Occipital lobe (tissue), 2 donors: Measurements from ENCODE around the gene TRIM41. TPM values are rescaled to one million over a fixed set of nuclear protein-coding genes. Genes with fewer than 3 reads are reported as not detected.
"Not testable (repeated sequence)": the region's sequence is repeated elsewhere in the genome, so short reads cannot be mapped to it uniquely, and the experiment has no call there.

Experiments used
- DNase-seq: peaks from one replicate; lab custom pipeline; 2025; lab: John Stamatoyannopoulos, UW
- total RNA-seq: library from RNA; depleted of rRNA; stranded (reverse); fragments of >200 nt; gene quantifications from one replicate; pipeline ENCODE4 v1.2.3, GENCODE V29; 2014

TRIM41 gene
- total RNA-seq, 1 donor from 2014 or later: 11.9 TPM

DNA sequence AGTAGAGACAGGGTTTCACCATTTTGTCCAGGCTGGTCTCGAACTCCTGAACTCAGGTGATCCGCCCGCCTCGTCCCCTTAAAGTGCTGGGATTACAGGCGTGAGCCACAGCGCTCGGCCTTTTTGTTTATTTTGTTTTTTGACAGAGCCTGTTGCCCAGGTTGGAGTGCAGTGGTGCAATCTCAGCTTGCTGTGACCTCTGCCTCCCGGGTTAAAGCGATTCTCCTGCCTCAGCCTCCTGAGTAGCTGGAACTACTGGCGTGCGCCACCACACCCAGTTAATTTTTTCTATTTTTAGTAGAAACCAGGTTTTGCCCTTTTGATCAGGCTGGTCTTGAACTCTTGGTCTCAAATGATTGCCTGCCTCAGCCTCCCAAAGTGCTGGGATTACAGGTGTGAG, 12.9 kb upstream of the TRIM41 start:
- not testable (repeated sequence) for DNase-seq

DNA sequence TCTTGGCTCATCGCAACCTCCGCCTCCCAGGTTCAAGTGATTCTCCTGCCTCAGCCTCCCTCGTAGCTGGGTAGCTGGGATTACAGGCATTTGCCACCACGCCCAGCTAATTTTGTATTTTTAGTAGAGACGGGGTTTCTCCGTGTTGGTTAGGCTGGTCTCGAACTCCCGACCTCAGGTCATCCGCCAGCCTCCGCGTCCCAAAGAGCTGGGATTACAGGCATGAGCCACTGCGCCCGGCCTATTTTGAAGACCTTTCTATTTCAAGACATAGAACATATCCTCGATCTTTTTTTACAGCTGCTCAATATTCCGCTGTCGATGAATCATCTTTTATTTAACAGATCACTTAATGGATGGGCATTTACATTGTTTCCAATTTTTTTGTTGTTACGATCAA, 12.4 kb upstream of the TRIM41 start:
- DNase-seq: not testable (repeated sequence)

- DNase-seq: no peak
Measured at GRCh38 chr5:181211208-181211607, 11.9 kb upstream of the TRIM41 start.

GRCh38 chr5:181212080-181212479, 11.0 kb upstream of the TRIM41 start:
- no peak for DNase-seq

- DNase-seq: no peak
Measured at GRCh38 chr5:181212934-181213333, 10.1 kb upstream of the TRIM41 start.

- not testable (repeated sequence) for DNase-seq
Measured at GRCh38 chr5:181214249-181214648, 8.8 kb upstream of the TRIM41 start.

GRCh38 chr5:181215997-181216989, 6.8 kb upstream of the TRIM41 start:
- DNase-seq: no peak

- no peak for DNase-seq
Measured at GRCh38 chr5:181217111-181217802, 5.8 kb upstream of the TRIM41 start.

- DNase-seq: no peak
Measured at GRCh38 chr5:181217803-181218062, 5.3 kb upstream of the TRIM41 start.

DNA sequence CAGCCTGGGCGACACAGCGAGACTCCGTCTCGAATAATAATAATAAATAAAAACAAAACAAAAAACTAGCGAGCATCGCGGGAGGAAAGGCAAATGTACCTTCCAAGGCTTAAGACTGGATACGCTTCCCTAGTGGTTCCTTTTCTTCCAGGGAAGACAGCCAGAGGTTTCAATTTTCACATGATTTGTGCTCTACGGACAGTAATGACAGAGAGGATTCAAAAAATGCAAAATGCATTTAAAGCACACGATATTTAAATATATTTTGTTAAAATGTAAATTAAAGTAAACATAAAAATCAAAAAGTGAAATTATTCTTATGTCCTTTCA, 4.3 kb upstream of the TRIM41 start:
- DNase-seq: no peak

DNA sequence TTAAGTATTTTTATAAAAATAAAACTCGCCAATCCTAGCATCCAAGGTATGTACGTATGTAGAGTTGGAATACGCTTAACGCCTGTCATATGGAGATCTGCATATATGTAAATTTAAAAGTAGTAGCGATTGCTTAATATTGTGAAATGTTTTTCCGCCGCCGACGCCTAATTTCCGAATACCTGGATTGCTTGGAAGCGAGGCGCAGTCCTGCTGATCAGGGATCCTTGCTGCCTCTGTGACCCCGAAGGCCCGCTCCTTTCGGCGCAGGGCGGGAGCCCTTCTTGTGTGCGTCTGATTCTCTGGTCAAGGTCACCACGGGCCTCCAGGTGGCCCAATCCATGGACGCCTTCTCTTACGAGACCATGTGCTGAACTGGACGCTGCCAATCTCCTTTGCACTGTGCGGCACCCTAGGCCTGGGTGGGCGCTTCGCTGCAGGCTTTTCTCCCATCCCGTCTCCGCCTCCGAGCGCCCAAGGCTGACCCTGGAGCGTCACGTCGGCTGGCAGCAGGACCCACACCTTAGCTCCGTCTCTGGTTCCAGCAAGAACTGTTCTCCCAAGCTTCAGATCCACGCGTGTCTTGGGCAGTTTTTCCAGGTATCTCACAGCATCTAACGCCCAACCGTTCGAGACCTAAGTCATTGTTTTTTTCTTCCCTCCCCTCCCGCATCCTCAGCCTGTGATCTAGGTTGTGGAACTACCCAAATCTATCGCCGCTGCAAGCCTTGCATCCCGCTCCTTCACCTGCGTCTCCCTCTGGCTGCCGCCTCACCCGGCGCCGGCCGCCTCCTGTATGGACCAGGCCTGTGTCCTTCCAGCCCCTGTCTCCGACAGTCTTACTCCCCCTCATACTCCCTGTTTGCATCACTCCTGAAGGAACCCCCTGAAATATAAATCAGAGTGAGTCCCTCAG, 3.6 kb upstream of the TRIM41 start:
- no peak for DNase-seq

- no peak for DNase-seq
Measured at GRCh38 chr5:181220178-181220515, 2.9 kb upstream of the TRIM41 start.

GRCh38 chr5:181221105-181221791, 1.8 kb upstream of the TRIM41 start:
- DNase-seq: no peak

- DNase-seq: no peak
Measured at GRCh38 chr5:181221792-181222629, 1.1 kb upstream of the TRIM41 start.

DNA sequence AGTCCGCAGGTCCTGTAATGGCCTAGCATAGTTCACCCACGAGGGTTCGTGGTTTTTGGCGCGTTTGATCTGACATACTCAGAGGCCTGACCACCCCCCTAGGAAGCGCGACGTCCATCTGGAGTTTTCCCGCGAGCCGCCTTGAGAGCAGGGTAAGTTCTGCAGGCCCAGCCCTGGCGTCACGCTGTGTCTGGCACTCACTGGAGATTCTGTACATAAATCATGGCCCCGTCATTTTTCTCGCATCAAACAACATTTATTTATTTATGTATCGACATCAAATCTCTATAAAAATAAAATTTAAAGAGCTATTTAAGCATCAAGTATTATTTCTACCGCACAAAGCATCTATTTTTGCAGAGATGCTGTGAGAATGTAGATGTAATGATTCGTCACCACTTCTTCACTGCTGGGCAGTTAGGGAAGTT, 437 bp upstream of the TRIM41 start:
- DNase-seq: no peak

DNA sequence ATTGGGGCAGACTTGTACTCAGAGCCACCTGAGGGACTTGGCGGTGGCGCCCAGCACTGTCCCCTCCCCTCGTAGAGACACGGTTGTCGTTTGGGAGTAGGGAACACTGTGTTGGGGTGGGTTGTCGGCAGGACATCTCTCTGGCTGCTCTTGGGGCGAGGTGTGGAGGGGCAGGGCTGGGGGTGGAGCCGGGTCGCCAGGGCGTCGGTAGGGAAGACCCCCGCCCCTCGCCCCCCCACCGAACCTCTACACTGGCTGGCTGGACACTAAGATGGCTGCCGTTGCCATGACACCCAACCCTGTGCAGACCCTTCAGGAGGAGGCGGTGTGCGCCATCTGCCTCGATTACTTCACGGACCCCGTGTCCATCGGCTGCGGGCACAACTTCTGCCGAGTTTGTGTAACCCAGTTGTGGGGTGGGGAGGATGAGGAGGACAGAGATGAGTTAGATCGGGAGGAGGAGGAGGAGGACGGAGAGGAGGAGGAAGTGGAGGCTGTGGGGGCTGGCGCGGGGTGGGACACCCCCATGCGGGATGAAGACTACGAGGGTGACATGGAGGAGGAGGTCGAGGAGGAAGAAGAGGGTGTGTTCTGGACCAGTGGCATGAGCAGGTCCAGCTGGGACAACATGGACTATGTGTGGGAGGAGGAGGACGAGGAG, 778 bp downstream of the TRIM41 start:
- DNase-seq: no peak

GRCh38 chr5:181224390-181225229, 1.5 kb downstream of the TRIM41 start:
- no peak for DNase-seq

DNA sequence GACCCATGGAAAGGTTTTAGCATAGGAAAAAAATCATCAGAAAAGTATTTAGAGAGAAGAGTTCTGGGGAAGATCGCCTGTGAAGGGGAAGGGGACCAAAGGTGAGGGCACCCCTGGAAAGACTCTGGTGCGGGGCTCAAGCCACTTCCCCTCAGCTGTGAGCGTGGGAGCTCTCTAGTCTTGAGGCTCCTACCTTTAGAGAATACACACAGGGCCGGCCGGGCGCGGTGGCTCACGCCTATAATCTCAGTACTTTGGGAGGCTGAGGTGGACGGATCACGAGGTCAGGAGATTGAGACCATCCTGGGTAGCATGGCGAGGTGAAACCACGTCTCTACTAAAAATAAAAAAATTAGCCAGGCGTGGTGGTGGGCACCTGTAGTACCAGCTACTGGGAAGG, 6.9 kb downstream of the TRIM41 start:
- no peak for DNase-seq

DNA sequence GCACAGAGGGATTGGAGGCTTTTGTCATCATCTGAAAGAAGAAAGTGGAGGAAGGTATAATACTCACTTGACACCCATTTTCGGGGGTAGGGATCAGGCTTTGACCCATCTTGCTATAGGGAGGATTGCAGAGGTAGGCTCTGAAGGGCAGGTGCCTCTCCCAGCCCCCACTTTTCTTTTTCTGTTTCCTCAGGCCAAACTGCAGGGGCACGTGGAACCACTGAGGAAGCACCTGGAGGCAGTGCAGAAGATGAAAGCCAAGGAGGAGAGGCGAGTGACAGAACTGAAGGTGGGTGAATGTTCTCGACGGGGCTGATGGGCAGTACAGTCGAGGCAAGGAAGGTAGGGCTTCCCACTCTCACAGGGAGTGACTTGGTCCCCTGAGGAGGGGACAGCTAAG, 7.5 kb downstream of the TRIM41 start:
- DNase-seq: no peak
